Epithelial cell of proximal tubule (primary cell): ENCODE results near the gene TUBB6. TPM values are rescaled to one million over a fixed set of nuclear protein-coding genes. Genes with fewer than 3 reads are reported as not detected.

Experiments used
- DNase-seq: peaks from one replicate; pipeline ENCODE4 v3.0.0-alpha.2; 2011; ENCODE audit warnings: low read depth
- H3K4me3 ChIP-seq: 2 replicates; pipeline ENCODE4 v1.5.1; 2011; ENCODE audit warnings: low read depth, mild to moderate bottlenecking, low read length
- CTCF ChIP-seq: conservative IDR thresholded peaks from 2 replicates; pipeline ENCODE4 v1.5.1; 2012; ENCODE audit warnings: low read depth, mild to moderate bottlenecking, low read length
- total RNA-seq: library from RNA; depleted of rRNA; stranded (reverse); fragments of >200 nt; gene quantifications from 2 replicates; pipeline ENCODE4 v1.2.3, GENCODE V29; 2015

Gene TUBB6
- total RNA-seq, 1 donor from 2014 or later = 425 TPM

- no peak for DNase-seq
- no peak for TF ChIP-seq CTCF
- no peak overlapping the region for H3K4me3 ChIP-seq
Observed at GRCh38 chr18:12291690-12292089, 16.4 kb upstream of the TUBB6 start.

- H3K4me3 ChIP-seq = no peak overlapping the region
- no peak for DNase-seq
- TF ChIP-seq CTCF = no peak
Observed at GRCh38 chr18:12293831-12294230, 14.2 kb upstream of the TUBB6 start.

- no peak for TF ChIP-seq CTCF
- no peak overlapping the region for H3K4me3 ChIP-seq
- DNase-seq = no peak
Observed at GRCh38 chr18:12295389-12296086, 12.5 kb upstream of the TUBB6 start.

- no peak for TF ChIP-seq CTCF
- no peak overlapping the region for H3K4me3 ChIP-seq
- DNase-seq = no peak
Observed at GRCh38 chr18:12296087-12296403, 12.0 kb upstream of the TUBB6 start.

- DNase-seq = no peak
- no peak for TF ChIP-seq CTCF
- no peak overlapping the region for H3K4me3 ChIP-seq
Observed at GRCh38 chr18:12296457-12296856, 11.6 kb upstream of the TUBB6 start.

GRCh38 chr18:12299862-12300261, 8.2 kb upstream of the TUBB6 start:
- TF ChIP-seq CTCF = no peak
- no peak for DNase-seq
- H3K4me3 ChIP-seq = no peak overlapping the region

GRCh38 chr18:12301263-12302005, 6.6 kb upstream of the TUBB6 start:
- no peak for DNase-seq
- no peak for TF ChIP-seq CTCF
- H3K4me3 ChIP-seq = no peak overlapping the region
